HG03469 (cell line): ENCODE results near the gene SLC30A9.

Experiments used
- ATAC-seq: cut with Tn5 transposase; IDR thresholded peaks from one replicate; pipeline ENCODE4 v1.9.1; 2021; ENCODE audit warnings: mild to moderate bottlenecking, moderate library complexity, moderate number of reproducible peaks; ENCODE audit not compliant: unreplicated experiment

Gene SLC30A9

GRCh38 chr4:41998019-41998418 is 7.7 kb downstream of the SLC30A9 start:
- no peak for ATAC-seq

- no peak for ATAC-seq
Observed at GRCh38 chr4:41999321-41999720, 9.0 kb downstream of the SLC30A9 start.

GRCh38 chr4:42008011-42008786 is 17.9 kb downstream of the SLC30A9 start:
- no peak for ATAC-seq

- ATAC-seq = no peak
Observed at GRCh38 chr4:42015438-42015837, 25.1 kb downstream of the SLC30A9 start.

GRCh38 chr4:42018451-42018850 is 28.1 kb downstream of the SLC30A9 start:
- ATAC-seq = no peak

GRCh38 chr4:42048394-42048793 is 58.1 kb downstream of the SLC30A9 start:
- ATAC-seq = no peak

- no peak for ATAC-seq
Observed at GRCh38 chr4:42050516-42051249, 60.4 kb downstream of the SLC30A9 start.

- no peak for ATAC-seq
Observed at GRCh38 chr4:42066402-42066801, 76.1 kb downstream of the SLC30A9 start.

GRCh38 chr4:42067264-42067663 is 76.9 kb downstream of the SLC30A9 start:
- ATAC-seq = no peak

GRCh38 chr4:42070463-42070862 is 80.1 kb downstream of the SLC30A9 start:
- ATAC-seq = no peak

- no peak for ATAC-seq
Observed at GRCh38 chr4:42074294-42074693, 84.0 kb downstream of the SLC30A9 start.

- peak; percentile 90 for ATAC-seq
Observed at GRCh38 chr4:42078184-42078801, 88.0 kb downstream of the SLC30A9 start.

GRCh38 chr4:42080306-42080705 is 90.0 kb downstream of the SLC30A9 start:
- ATAC-seq = peak; percentile 30

- no peak for ATAC-seq
Observed at GRCh38 chr4:42083816-42084215, 93.5 kb downstream of the SLC30A9 start.

- no peak for ATAC-seq
Observed at GRCh38 chr4:42088386-42088785, 98.1 kb downstream of the SLC30A9 start.

GRCh38 chr4:42101446-42101975 is 111.2 kb downstream of the SLC30A9 start:
- ATAC-seq = no peak

GRCh38 chr4:42104521-42104920 is 114.2 kb downstream of the SLC30A9 start:
- ATAC-seq = no peak

GRCh38 chr4:42112846-42113245 is 122.5 kb downstream of the SLC30A9 start:
- ATAC-seq = no peak

- ATAC-seq = no peak
Observed at GRCh38 chr4:42119886-42120285, 129.6 kb downstream of the SLC30A9 start.

GRCh38 chr4:42122237-42122636 is 131.9 kb downstream of the SLC30A9 start:
- no peak for ATAC-seq

- no peak for ATAC-seq
Observed at GRCh38 chr4:42123071-42123644, 132.8 kb downstream of the SLC30A9 start.
